NCI-H526 treated with DMSO at 0.1 percent for 48 hours (cell line): Measurements from ENCODE around the gene MAPKAP1.
"Not testable (repeated sequence)": the region's sequence is repeated elsewhere in the genome, so short reads cannot be mapped to it uniquely, and the experiment has no call there.

Experiments
- DNase-seq: peaks from one replicate; lab custom pipeline; 2025; lab: John Stamatoyannopoulos, UW

Gene MAPKAP1

GRCh38 chr9:125603478-125604021 lies 103.5 kb downstream of the MAPKAP1 start:
- no peak for DNase-seq

DNA sequence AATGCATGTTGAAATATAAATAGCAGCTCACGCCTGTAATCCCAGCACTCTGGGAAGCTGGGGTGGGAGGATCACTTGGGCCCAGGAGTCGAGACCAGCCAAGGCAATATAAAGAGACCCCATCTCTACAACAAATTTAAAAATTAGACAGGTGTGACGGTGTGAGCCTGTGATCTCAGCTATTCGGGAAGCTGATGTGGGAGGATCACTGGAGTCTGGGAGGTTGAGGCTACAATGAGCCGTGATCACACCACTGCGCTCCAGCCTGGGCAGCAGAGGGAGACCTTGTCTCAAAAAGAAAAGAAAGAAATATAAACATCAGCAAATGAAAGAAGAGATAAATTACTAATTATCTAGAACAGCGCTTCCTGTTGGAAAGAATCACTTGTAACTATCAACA lies 105.0 kb downstream of the MAPKAP1 start:
- DNase-seq = no peak

- no peak for DNase-seq
Measured at GRCh38 chr9:125600194-125600593, 106.8 kb downstream of the MAPKAP1 start.

GRCh38 chr9:125594223-125594610 lies 112.8 kb downstream of the MAPKAP1 start:
- DNase-seq = no peak

GRCh38 chr9:125593581-125594222 lies 113.3 kb downstream of the MAPKAP1 start:
- DNase-seq = no peak

DNA sequence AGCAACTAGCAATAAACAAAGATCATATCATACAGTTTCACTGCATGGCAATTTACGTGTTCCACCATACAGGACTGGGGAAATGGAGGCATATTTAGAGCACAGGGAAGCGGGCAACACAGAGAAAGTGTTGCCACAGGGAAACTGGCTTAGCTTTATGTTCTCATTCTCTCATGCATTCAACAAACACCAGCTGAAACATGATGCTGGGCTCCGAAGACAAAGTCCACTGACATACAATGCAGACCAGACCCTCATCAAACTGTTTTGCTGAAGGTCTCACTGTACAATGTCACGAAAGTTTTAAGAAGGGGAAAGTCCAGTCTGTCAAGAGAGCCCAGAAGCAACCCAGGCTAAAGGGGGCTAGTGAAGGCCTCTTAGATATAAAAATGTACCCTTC lies 115.1 kb downstream of the MAPKAP1 start:
- DNase-seq = no peak

- no peak for DNase-seq
Measured at GRCh38 chr9:125591245-125591644, 115.8 kb downstream of the MAPKAP1 start.

DNA sequence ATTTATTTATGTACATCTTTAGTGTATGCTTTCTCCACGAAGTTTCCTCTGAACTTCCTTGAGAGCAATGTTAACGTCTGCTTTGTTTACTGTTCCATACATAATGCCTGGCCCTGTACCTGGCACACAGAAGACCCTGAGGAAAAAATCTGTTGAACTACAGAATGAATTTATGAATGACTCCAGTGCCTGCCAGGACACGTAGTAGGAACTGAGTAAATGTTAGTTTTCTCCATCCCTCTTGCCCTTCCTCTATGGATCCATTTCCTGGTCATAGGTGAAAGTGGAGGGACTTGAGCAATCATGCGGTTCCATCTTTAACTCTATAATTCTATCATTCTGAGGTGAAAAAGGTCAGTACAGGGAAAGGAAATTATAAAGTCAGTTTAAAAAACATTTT lies 117.7 kb downstream of the MAPKAP1 start:
- no peak for DNase-seq

DNA sequence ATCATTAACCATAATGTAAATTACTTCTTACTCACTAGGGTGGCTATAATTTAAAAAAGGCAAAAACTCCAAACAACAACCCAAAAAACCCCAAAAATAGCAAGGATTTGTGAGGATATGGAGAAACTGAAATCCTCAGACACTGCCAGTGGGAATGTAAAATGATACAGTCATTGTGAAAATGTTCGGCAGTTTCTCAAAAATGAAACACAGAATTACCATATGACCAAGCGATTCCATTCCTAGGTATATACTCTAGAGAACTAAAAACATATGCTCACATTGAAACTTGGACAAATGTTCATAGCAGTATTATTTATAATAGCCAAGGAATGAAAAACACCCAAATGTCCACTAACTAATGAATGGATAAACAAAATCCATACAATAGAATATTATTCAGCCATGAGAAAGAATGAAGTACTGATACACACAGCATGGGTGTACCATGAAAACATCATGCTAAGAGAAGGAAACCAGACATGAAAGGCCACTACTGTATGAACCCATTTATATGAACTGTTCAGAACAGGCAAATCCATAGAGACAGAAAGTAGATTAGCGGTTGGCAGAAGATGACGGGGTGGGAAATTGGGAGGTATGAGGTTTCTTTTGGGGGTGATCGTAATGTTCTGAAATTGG lies 119.1 kb downstream of the MAPKAP1 start:
- no peak for DNase-seq

DNA sequence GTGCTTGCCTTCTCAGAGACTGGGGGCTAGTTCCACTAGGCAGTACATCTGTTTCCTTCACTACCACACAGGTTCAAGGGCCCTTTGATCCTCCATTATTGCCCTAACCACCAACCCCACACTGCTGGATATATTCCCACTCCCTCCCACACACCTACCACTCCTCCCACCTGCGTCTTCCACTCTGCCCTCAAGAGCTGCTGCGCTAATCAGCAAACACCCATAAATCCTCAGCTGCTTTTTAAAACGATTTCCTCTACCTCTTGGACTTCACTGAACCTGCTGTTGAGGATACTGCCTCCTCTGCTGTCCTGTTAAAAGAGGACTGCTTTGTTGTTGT lies 120.9 kb downstream of the MAPKAP1 start:
- no peak for DNase-seq

GRCh38 chr9:125585503-125586171 lies 121.4 kb downstream of the MAPKAP1 start:
- no peak for DNase-seq

- no peak for DNase-seq
Measured at GRCh38 chr9:125580701-125581286, 126.2 kb downstream of the MAPKAP1 start.

- no peak for DNase-seq
Measured at GRCh38 chr9:125579030-125579932, 127.7 kb downstream of the MAPKAP1 start.

GRCh38 chr9:125574126-125574877 lies 132.7 kb downstream of the MAPKAP1 start:
- DNase-seq = no peak

- DNase-seq = not testable (repeated sequence)
Measured at GRCh38 chr9:125572461-125572860, 134.5 kb downstream of the MAPKAP1 start.

GRCh38 chr9:125571824-125572223 lies 135.2 kb downstream of the MAPKAP1 start:
- not testable (repeated sequence) for DNase-seq

- DNase-seq = no peak
Measured at GRCh38 chr9:125570246-125570645, 136.8 kb downstream of the MAPKAP1 start.

DNA sequence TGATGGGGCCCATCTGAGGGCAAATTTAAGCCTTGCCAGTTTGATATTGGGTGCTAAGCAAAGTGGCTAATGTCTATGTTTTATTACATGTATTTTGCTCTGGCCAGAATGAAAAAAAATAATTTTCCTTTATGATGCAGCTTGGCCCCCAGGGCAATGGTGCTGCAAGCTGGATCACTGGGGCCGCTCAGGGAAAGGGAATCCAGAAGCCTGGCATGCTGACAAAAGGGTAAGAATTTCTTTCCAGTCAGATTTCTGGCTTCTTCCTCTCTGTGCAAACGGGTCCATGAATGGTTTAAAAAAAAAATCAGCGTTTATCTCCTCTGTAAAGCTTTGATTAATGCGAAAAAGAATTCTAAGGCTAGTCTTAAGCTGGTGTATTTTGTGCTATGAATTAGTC lies 138.4 kb downstream of the MAPKAP1 start:
- DNase-seq = no peak

GRCh38 chr9:125566051-125566450 lies 141.0 kb downstream of the MAPKAP1 start:
- not testable (repeated sequence) for DNase-seq

GRCh38 chr9:125565126-125565525 lies 141.9 kb downstream of the MAPKAP1 start:
- DNase-seq = no peak

DNA sequence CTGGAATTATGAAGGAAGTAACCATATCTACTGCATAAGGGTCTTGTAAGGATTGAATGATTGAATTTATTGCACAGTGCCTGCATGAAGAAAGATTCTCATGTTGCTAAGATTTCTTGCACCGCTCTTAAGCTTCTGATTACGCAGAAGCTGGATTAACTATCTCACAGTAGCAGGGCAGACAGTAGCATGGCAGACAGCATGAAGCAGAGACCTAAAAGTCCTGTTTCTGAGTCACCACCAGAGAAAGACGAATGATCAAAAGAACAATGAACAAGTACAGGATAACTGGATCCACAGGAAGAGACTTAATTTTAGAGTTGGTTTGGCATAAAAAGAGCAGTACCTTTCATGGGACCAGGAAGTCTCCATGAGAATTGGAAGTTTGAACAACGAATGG lies 142.4 kb downstream of the MAPKAP1 start:
- no peak for DNase-seq
